ENCODE results near the gene BCKDK.
"Not testable (repeated sequence)": the region's sequence is repeated elsewhere in the genome, so short reads cannot be mapped to it uniquely, and the experiment has no call there.

BCKDK gene

DNA sequence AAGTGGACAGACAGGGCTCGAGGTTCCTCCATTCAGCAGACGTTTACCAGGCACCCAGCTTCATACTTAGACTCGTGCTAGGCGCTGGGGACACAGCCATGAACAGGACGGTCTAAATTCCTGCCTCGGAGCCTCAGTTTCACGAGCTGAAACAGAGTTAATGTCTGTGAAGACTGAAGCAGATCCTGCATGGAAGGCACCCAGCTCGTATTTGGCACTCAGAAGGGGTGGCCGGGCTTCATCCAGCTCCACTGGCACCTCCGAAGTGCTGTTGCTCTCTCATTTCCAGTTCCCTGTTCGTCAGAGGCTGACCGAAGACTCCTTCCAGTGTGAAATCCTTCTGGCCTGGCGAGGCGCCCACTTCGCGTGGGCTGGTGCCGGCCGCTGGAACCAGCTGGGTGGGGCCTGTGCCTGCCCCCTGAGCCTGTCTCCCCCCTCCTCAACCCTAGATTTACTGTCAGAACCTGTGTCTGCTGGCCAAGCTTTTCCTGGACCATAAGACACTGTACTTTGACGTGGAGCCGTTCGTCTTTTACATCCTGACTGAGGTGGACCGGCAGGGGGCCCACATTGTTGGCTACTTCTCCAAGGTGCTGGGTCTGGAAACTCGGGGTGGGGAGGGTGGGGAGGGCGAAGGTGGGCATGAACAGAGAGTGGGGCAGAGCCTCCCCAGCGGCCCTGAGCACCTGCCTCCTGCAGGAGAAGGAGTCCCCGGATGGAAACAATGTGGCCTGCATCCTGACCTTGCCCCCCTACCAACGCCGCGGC lies 21.6 kb downstream of the BCKDK start:
- no peak for DNase-seq

DNA sequence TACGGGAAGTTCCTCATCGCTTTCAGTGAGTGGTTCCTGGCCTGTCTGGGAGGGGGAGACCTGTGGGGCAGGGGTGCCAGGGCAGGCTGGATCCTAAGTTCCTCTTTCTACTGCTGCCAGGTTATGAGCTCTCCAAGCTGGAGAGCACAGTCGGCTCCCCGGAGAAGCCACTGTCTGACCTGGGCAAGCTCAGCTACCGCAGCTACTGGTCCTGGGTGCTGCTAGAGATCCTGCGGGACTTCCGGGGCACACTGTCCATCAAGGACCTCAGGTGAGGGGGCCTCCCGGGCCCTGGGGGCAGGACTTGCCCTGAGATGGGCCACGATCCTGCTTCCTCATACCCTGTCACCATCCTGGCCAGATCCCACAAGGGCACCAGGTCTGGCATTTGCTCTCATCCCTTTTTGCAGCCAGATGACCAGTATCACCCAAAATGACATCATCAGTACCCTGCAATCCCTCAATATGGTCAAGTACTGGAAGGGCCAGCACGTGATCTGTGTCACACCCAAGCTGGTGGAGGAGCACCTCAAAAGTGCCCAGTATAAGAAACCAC lies 22.2 kb downstream of the BCKDK start:
- no peak for DNase-seq

DNA sequence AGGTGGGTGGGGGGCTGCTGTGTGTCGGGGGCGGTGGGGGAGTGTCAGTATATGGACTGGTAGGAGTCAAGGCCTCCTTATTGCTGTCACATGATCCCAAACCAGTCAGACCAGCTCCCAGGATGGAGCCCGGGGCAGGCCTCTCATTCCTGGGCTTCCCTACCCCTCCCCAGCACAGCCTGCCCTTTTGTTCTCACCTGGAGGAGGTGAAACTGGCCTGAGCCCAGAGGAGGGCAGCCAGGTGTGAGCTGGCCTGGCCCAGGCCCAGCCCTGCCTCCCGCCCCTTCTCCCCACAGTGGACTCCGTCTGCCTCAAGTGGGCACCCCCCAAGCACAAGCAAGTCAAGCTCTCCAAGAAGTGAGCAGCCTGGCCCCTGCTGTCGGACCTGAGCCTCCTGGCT lies 22.7 kb downstream of the BCKDK start:
- no peak for DNase-seq

DNA sequence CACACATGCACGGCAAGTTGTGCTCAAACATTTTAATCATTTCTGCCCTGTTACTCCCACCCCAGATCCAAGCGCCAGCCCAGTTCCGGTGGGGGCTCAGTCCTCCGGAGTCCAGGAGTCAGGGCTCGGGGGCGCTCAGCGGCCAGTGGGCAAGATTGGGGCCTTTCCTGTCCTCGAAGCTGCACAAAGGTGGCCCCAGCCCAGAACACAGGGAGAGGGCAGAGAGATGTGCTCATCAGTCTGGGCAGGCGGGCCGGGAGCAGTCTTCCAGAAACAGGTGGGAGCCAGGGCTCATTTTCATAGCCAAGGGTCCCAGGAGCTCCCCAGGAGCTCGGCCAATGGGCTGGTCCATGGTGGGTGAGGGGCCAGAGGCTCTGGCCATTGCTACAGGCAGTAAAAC lies 23.2 kb downstream of the BCKDK start:
- no peak for DNase-seq

DNA sequence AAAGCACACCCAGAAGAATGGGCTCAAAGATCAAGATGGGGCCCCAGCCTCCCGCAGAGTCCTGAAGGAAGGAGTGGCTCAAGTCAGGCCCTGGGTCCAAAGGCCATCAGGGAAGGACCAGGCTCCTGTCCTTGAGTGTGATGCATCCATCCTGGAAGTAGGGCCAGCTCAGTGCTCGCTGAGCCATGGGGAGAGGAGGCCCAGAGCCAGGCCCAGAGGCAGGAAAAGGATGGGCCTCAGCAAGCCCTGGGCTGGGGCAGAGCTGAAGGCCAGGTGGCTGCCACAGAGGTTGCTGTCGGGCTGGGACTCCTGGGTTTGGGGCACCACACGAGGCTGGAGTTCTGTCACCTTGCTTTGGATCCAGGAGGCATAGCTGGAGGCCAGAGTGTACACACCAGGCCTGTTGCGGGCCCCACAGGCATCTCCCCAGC lies 23.7 kb downstream of the BCKDK start:
- DNase-seq: no peak

DNA sequence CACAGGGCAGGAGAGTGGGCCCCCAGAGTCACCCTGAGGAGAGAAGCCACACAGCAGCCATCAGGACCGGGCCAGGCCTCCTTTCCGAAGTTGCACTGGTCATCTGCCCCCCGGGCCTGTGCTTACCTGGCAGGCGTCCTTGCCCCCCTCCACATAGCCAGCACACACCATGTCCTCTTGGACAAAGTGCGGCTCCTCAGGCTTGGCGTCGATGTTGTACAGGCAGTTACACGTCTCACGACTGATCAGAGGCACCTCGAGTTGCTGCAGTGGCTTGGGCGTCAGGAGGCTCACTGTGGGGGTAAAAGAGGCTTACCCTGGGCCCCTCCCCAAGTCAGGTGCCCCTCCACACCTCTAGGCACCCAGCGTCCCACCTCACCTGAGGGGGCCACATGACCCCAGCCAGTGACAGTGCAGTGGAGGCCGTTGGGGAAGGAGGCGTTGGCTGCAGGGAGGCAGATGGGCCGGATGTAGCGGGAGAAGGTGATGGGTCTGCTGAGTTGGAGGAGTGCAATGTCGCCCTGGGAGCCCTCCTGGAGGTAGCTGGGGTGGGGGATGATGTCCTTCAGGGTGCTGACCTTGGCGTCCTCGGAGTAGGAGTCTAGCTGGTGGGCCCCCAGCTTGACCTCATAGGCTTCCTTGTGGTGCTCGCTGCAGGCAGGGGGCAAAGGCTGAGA lies 24.3 kb downstream of the BCKDK start:
- DNase-seq: no peak

DNA sequence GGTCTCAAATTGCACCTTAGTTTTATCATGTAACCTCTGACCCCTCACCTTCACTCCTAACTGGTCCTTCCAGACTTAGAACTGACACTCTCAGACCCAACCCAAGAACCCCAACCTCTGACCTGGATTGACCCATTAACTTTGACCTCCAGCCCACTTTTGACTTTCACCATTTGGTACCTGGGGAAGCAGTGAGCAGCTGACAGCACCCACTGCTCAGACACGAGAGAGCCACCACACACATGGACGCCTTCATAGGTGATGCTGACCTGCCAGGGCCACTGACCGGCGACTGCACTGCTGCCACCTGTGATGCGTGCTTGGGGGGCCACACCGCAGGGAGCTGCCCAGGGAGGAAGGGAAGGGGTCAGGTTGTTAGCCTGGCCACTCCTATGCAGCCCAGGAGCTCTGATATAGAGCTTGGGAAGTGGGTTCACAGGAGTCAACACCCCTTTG lies 24.9 kb downstream of the BCKDK start:
- no peak for DNase-seq

DNA sequence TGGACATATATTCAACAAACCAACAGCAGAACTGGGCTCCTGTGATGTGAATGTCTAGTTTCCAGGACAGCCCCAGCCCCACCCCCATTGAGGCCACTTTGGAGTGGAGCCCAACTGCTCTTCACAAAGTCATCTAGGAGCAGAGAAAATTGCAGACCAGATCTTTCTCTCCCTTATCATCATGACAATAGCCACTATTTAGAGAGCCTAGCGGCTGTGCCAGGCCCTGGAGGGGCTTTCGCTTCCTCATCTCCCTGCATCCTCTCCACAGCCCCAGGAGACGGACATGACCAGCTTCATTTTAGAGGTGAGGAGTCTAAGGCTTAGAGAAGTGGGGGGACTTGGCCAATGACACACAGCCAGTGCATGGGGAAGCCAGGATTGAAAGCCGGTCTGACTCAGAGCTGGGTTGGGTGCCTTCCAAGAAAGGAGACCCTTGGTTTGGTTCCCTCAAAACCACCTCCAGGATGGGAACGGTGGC lies 25.9 kb downstream of the BCKDK start:
- no peak for DNase-seq

DNA sequence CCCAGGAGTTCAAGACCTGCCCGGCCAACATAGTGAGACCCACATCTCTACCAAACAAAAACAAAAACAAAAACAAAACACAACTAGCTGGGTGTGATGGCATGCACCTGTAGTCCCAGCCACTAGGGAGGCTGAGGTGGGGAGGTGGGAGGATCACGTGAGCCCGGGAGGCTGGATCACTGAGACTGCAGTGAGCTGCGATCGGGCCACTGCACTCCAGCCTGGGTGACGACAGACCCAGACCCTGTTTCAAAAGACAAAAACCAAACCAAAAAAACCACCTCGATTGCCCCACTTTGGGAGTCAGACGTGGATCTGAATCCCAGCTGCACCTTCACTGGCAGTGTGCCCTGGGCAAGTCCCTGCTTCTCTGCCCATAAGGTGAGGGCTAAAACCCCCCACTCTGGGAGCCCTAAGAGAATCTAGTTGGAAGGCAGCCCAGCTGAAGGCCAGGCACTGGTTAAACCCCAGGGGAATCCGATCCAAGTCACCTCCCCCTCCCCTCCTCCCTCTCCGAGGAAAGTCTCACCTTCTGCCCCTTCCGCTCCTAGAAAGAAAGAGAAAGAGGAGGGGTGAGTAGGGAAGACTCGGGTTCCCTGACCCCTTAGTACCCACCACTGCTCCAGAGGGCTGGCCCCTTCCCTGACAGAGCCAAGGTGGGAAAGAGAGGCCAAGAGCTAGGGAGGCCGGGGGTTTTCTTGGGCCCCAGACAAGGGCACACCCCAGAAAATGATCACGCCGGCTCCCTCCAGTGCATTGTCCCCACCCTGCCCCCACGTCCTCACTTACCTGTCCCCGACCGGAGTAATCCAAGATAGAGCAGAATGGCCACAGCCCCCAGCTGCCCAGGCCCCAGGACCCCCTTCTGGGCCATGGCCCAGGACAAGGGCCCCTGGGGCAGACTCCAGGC lies 26.7 kb downstream of the BCKDK start:
- no peak for DNase-seq

DNA sequence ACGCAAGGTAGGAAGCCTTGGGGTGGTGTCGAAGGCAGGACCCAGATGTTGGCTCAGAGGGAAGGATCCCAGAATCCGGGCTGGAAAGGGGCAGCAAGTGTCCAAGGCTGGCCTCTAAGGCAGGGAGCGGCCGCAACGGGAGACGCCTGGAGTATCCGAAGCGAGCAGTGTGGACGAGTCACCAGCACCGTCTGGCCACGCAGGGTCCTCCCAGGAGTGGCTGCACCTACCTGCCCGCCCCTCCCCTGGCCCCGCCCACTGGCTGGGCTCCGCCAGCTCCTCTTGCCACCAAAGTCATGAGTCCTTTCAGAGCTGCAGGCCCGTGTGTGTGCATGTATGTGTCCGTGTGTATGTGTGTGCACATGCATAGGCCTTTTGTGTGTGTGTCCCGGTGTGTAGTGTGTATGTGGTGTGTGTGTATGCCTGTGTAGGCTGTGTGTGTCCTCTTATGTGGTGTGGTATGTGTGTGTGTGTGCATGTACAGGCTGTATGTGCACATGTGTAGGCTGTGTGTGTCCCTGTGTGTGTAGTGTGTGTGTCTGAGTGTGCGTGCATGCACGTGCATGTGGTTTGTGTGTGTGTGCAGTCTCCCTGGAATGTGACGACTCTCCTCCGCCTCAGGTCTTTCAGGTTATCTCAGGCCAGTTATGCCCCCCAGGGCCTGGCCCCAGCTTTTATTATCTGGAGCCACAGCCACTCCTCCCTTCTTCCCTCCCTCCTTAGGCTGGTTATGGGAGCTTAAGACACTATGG lies 27.5 kb downstream of the BCKDK start, which contains the start of gene PRSS8:
Gene PRSS8, minus strand, starts transcription at position 193 of the 752 bp plus-strand sequence. CDS start 229 bp downstream, outside the sequence.
- no peak for DNase-seq

DNA sequence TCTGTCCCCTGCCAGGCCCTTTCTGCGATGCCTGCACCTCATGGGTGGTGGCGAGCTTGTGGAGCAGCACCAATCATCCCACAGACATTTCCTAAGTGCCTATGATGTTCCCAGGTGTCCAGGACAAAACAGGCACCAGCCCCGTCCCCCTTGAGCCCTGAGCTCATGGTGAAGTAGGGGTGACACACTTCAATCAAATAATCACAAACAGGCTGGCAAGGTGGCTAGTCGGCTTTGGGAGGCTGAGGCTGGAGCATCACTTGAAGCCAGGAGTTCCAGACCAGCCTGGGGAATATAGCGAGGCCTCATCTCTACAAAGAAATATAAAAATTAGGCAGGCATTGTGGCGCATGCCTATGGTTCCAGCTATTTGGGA lies 28.1 kb downstream of the BCKDK start:
- DNase-seq: no peak

DNA sequence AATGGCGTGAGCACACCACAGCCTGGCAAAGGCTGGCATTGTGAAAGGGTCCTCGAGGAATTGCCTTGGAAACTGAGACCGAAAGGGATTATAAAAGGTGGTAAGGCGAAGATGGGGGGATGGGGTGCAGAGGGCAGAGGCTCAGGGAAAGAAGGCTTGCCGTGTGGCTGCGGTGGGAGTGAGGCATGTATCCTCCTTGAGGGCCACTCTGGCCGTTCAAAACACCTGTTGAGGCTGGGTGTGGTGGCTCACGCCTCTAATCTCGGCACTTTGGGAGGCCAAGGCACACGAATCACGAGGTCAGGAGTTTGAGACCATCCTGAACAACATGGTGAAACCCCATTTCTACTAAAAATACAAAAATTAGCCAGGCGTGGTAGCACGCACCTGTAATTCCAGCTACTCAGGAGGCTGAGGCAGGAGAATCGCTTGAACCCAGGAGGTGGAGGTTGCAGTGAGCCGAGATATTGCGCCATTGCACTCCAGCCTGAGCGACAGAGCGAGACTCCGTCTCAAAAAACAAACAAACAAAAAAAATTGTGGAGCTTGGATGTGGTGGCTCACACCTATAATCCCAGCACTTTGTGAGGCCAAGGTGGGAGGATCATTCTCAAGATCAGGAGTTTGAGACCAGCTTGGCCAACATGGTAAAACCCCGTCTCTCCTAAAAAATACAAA lies 28.8 kb downstream of the BCKDK start:
- not testable (repeated sequence) for DNase-seq

DNA sequence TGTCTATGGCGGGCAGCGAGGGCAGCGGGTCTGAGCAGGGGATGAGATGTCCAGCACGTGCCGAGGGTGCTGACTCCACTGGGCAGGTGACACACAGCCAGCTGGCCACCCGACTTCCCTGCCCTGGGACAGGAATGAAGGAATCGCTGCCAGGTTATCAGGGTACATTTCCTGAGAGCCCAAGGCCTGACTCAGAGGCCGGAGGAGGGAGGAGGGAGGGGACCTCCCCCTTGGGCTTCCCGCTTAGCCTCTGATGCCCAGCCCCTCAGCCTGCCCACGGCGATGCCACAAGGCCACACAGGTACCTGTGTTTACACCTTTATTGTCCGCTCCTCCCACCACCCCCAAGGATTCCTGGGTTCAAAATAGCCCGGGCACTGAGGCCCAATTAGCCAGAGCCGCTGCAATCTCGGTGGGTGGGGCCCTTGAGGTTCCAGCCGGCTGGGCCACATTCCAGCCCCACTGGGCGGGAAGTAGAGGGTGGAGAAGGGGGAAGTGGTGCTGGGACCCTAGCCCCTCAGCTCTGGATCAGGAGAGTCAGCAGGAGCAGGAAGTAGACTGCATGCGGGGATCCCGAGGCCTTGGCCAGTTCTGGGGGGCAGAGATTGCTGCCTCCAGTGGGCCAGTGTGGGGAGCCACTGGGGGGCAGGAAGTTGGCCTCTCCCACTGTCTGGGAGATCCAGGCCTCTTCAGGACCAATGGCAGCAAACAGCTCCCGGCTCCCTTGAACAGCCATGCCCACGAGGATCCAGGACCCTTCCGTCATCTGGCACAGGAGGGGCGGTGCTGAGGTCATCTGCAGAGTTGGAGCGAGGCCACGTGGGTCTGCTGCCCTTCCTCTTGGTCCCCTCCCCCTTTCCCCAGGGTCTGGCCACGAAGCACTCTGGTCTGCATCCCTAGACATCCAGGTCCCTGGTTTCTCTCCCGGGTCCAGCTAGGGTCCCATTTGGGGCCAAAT lies 30.7 kb downstream of the BCKDK start:
- peak; percentile 80 to 88 for DNase-seq

DNA sequence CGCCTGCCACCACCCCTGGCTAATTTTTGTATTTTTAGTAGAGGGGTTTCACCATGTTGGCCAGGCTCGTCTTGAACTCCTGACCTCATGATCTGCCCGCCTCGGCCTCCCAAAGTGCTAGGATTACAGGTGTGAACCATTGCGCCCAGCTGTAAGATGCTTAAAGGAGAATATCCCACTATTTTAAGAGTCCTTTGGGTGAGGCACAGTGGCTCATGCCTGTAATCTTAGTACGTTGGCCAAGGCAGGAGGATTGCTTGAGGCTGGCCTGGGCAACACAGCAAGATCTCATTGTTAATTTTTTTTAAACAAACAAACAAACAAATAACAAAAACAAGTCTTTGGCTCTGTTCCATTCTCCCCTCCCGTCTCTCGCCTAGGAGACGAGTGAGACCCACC lies 32.9 kb downstream of the BCKDK start:
- DNase-seq: not testable (repeated sequence)

DNA sequence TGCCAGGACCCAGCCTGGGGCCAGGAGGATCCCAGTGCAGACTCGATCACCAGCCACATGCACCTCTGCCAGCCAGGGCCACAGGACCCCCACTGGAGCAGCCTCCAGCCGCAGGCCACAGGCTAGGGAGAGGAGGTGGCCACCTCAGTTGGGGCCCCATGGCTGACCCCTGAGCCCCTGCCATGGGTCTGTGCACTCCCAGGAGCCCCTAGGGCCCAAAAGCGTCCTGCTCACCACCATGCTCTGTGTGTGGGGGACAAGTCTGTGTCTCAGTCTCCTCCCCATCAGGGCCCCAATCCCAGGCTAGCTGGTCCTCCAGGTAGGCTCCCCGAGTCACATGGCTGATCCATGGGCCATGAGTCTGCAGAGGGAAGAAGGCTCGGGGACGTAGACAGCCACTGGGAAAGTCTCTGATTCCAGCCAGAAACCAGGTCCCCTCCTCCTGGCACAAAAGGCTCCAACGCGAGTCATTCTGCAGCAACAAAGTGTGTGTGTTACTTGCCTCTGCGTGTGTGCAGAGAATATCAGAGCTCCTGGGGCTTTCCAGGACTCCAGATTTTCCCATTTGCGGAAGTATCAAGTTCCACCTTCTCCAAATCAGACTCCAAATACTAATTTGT lies 33.4 kb downstream of the BCKDK start:
- DNase-seq: no peak

DNA sequence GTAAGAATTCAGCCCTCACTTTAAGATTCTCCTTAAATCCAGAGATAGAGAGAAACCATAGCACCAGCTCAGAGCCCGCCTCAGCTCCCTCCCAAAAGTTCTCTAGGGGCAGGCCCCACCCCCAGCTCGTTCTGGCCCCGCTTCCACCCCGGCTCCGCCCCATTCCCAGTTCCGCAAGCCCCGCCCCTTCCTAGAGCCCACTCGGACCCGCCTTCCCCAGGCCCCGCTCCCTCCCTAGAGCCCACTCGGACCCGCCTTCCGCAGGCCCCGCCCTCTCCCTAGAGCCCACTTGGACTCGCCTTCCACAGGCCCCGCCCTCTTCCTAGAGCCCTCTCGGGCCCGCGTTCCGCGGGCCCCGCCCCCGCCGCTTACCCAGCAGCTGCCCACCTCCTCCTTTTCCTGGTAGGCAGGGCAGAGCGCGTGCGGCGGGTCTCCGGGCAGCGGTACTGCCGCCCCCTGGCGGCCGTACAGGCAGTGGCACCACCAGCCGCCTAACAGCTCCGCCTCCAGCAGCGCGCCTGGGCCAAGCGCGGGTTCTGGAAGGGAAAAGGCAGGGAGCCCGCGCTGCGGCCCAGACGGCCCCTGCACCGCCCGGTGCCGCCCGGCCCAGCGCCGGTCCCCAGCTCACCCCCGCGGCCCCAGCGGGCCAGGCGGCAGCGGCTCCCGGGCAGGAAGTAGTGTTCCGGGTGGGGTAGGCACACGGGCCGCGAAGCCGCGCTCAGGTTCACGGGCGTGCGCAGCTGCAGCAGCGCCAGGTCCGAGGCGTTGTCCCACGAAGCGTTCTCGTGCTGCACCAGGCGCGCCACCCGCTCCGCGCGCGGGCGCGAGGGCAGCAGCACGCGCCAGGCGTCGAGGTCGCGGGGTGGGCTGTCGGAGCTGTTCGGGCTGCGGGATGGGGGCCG lies 34.2 kb downstream of the BCKDK start:
- peak; percentile 95 to 99 for DNase-seq

DNA sequence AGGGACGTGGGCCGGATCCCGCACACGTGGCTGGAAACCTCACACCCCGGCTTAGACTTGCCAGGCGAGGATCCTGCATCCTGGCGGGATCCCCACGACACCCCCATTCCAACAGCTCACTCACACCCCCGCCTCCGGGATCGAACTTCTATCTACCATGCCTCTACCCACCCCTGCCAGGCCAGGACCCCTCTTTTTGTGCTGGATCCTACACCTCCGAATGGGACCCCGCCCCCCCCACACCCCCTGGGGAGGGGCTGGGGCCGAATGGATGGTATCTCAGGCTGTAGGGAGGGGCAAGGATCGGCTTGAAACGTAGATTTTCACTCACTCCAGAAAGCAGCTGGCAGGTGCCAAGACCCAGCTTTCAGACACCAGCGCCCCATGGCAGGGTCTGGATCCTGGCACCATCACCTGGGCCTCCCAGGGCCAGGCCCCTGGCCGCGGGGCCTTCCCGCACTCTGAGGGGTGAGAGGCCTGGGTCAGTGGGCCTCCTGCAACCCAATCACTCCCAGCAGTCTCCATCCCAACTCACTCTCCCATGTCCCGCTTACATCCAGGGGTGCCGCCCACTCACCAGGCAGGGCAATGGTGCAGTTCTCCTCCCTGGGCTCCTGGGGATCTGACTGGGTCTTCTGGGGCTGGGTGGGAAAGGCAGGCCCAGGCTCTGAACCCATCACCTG lies 35.0 kb downstream of the BCKDK start:
- no peak for DNase-seq

DNA sequence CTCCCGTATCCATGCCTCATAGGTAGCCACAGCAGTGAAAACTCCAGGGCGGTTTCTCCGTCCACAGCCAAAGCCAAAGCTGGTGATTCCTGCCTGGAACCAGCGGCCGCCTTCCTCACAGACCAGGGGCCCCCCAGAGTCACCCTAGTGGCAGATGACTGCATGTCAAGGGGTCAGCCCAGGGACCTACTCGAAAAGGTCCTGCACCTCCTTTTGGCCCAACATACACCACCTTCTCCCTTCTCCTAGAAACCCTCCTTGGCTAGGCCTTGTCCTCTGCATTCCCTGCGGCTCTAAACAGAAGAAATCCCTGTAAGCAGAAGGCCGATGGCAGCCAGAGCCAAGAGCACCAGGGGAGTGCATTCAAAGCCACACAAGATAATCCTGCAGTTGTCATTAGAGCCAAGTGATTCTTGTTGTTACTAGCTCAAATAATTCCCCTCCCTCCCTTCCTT lies 35.5 kb downstream of the BCKDK start:
- DNase-seq: no peak

Measured in SW 1271 (cell line).